Measurements from ENCODE around the gene MYG1. TPM values are rescaled to one million over a fixed set of nuclear protein-coding genes. Genes with fewer than 3 reads are reported as not detected.

MYG1 gene
- total RNA-seq, 1 experiment from 2014 or later: 89.9 TPM

DNA sequence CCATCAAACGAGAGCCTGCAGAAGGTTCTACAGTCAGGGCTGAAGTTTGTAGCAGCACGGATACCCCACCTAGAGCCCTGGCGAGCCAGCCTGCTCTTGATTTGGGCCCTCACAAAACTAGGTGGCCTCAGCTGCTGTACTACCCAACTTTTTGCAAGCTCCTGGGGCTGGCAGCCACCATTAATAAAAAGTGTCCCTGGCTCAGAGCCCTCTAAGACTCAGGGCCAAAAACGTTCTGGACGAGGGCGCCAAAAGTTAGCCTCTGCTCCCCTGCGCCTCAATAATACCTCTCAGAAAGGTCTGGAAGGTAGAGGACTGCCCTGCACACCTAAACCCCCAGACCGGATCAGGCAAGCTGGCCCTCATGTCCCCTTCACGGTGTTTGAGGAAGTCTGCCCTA lies 13.0 kb upstream of the MYG1 start:
- Histone ChIP-seq H3K9ac (ENCODE audit: low read length) (no peak overlapping the region), H3K36me3 (ENCODE audit: low read depth, low read length) (peaks cover 44% of the 10 kb centered on the region), H3F3A (ENCODE audit: low read length, unreplicated experiment) (no peaks in the 10 kb centered on the region), H2AFZ (ENCODE audit: low read length) (no peak overlapping the region), H3K4me3 (ENCODE audit: low read length) (no peak overlapping the region), H3K4me1 (ENCODE audit: insufficient read depth, low read length) (peaks cover 29% of the 10 kb centered on the region), H3K9me2 (replicated peaks; ENCODE audit: low read length) (no peaks in the 10 kb centered on the region), H3K79me2 (ENCODE audit: low read length) (no peaks in the 10 kb centered on the region), H3K9me3 (ENCODE audit: low read length) (no peaks in the 10 kb centered on the region), H3K4me2 (ENCODE audit: low read length) (no peak overlapping the region), H3K27me3 (ENCODE audit: low read length) (no peaks in the 10 kb centered on the region), H3K27ac (ENCODE audit: low read length) (no peak overlapping the region), H4K20me1 (ENCODE audit: low read length) (no peaks in the 10 kb centered on the region)
- intact Hi-C loops (cut with micrococcal nuclease): no loop called here
- no TSS peak for BruUV-seq (replicated peaks)
- ChIA-PET CTCF (interaction anchor here (1.7 kb wide), 1 partner anchor 35 kb away, joined by 4 read pairs; the partner anchor contains the start of gene AAAS), POLR2A (ENCODE audit: unreplicated experiment) (no interaction called here)
- TF ChIP-seq EZH2phosphoT487 (IDR thresholded peaks at IDR 0.05; ENCODE audit: borderline replicate concordance, low read length) (no peak), EZH2 (IDR thresholded peaks at IDR 0.05; ENCODE audit: low read length, unreplicated experiment) (no peak)
- TF ChIP-seq, protein P1, sequence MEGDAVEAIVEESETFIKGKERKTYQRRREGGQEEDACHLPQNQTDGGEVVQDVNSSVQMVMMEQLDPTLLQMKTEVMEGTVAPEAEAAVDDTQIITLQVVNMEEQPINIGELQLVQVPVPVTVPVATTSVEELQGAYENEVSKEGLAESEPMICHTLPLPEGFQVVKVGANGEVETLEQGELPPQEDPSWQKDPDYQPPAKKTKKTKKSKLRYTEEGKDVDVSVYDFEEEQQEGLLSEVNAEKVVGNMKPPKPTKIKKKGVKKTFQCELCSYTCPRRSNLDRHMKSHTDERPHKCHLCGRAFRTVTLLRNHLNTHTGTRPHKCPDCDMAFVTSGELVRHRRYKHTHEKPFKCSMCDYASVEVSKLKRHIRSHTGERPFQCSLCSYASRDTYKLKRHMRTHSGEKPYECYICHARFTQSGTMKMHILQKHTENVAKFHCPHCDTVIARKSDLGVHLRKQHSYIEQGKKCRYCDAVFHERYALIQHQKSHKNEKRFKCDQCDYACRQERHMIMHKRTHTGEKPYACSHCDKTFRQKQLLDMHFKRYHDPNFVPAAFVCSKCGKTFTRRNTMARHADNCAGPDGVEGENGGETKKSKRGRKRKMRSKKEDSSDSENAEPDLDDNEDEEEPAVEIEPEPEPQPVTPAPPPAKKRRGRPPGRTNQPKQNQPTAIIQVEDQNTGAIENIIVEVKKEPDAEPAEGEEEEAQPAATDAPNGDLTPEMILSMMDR (conservative IDR thresholded peaks at IDR 0.05; ENCODE audit: low read depth, low read length): no peak
- DNase-seq: no peak
- no peak for ATAC-seq

DNA sequence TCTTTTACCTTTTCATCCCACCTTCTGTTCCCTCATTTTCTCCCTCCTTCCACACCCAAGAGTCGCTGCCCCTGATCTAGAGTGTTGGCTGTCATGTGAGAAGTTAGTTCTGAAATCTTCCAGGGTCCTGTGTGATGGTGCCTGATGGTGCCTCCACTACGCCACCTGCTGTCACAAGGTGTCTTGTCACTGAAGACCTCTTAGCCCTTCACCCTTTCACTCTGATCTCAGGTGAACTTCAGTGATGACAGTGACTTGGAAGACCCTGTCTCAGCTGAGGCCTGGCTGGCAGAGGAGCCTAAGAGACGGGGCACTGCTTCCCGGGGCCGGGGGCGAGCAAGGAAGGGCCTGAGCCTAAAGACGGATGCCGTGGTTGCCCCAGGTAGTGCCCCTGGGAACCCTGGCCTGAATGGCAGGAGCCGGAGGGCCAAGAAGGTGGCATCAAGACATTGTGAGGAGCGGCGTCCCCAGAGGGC lies 11.7 kb upstream of the MYG1 start:
- Histone ChIP-seq H3K27ac (ENCODE audit: low read length) (no peak overlapping the region), H3K4me2 (ENCODE audit: low read length) (no peak overlapping the region), H3K9ac (ENCODE audit: low read length) (no peak overlapping the region), H3K79me2 (ENCODE audit: low read length) (no peaks in the 10 kb centered on the region), H3K4me1 (ENCODE audit: insufficient read depth, low read length) (peaks cover 29% of the 10 kb centered on the region), H3K9me2 (replicated peaks; ENCODE audit: low read length) (no peaks in the 10 kb centered on the region), H2AFZ (ENCODE audit: low read length) (no peak overlapping the region), H3F3A (ENCODE audit: low read length, unreplicated experiment) (no peaks in the 10 kb centered on the region), H3K36me3 (ENCODE audit: low read depth, low read length) (peaks cover 44% of the 10 kb centered on the region), H3K9me3 (ENCODE audit: low read length) (no peaks in the 10 kb centered on the region), H3K4me3 (ENCODE audit: low read length) (no peak overlapping the region), H4K20me1 (ENCODE audit: low read length) (no peaks in the 10 kb centered on the region), H3K27me3 (ENCODE audit: low read length) (no peaks in the 10 kb centered on the region)
- no TSS peak for BruUV-seq (replicated peaks)
- ChIA-PET CTCF (interaction anchor here (0.7 to 2.2 kb wide), 2 partner anchors 74 to 1085 kb away, joined by 5 to 13 read pairs; no protein-coding TSS in a partner anchor), POLR2A (ENCODE audit: unreplicated experiment) (no interaction called here)
- ATAC-seq: peak; percentile 61
- TF ChIP-seq EZH2phosphoT487 (IDR thresholded peaks at IDR 0.05; ENCODE audit: borderline replicate concordance, low read length) (no peak), EZH2 (IDR thresholded peaks at IDR 0.05; ENCODE audit: low read length, unreplicated experiment) (no peak)
- TF ChIP-seq, protein P1 (conservative IDR thresholded peaks at IDR 0.05; ENCODE audit: low read depth, low read length): peak; percentile 90
- DNase-seq: peak; percentile 68
- intact Hi-C loops (cut with micrococcal nuclease): loop anchor here (1.0 kb wide), 1 partner anchor 74 kb away; no protein-coding TSS in a partner anchor

DNA sequence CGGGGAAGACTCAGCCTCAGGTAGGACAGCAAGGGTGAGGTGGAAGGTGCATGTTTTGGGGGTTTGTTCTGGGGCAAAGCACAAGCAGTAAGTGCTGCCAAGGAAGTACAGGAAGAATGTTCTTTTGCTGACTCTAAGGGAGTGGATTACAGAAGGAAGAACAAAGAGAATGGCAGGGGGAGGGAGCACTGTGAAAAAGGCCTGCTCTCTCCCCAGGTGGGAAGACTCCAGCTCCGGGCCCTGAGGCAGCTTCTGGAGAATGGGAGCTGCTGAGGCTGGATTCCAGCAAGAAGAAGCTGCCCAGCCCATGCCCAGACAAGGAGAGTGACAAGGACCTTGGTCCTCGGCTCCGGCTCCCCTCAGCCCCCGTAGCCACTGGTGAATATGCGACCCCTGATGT lies 11.2 kb upstream of the MYG1 start:
- no peaks in the 10 kb centered on the region for H3K79me2 ChIP-seq (ENCODE audit: low read length)
- BruUV-seq (replicated peaks): no TSS peak
- H3F3A ChIP-seq (ENCODE audit: low read length, unreplicated experiment): no peaks in the 10 kb centered on the region
- POLR2A ChIA-PET (ENCODE audit: unreplicated experiment): interaction anchor here (0.6 kb wide), 1 partner anchor 30 kb away, joined by 3 read pairs; no protein-coding TSS in a partner anchor
- H3K9ac ChIP-seq (ENCODE audit: low read length): no peak overlapping the region
- TF ChIP-seq, protein P1 (conservative IDR thresholded peaks at IDR 0.05; ENCODE audit: low read depth, low read length): no peak
- H2AFZ ChIP-seq (ENCODE audit: low read length): no peak overlapping the region
- H3K4me2 ChIP-seq (ENCODE audit: low read length): no peak overlapping the region
- no peaks in the 10 kb centered on the region for H4K20me1 ChIP-seq (ENCODE audit: low read length)
- H3K9me2 ChIP-seq (replicated peaks; ENCODE audit: low read length): no peaks in the 10 kb centered on the region
- DNase-seq (no peak), ATAC-seq (0 out of 2 replicates have a peak, but pooled peaks have one; percentile 9)
- H3K4me3 ChIP-seq (ENCODE audit: low read length): no peak overlapping the region
- CTCF ChIA-PET: interaction anchor here (2.2 kb wide), 1 partner anchor 74 kb away, joined by 13 read pairs; no protein-coding TSS in a partner anchor
- peaks cover 29% of the 10 kb centered on the region for H3K4me1 ChIP-seq (ENCODE audit: insufficient read depth, low read length)
- H3K9me3 ChIP-seq (ENCODE audit: low read length): no peaks in the 10 kb centered on the region
- intact Hi-C loops (cut with micrococcal nuclease): no loop called here
- peaks cover 40% of the 10 kb centered on the region for H3K36me3 ChIP-seq (ENCODE audit: low read depth, low read length)
- no peaks in the 10 kb centered on the region for H3K27me3 ChIP-seq (ENCODE audit: low read length)
- H3K27ac ChIP-seq (ENCODE audit: low read length): no peak overlapping the region

Measured in PC-3 (cell line).